PFSK-1 (cell line): Measurements from ENCODE around the gene MCTP1.

Experiments
- FOXP2 ChIP-seq: optimal IDR thresholded peaks from 2 replicates; pipeline ENCODE3; 2011; ENCODE audit warnings: borderline replicate concordance, control low read depth, inconsistent platforms; ENCODE audit not compliant: insufficient read depth; ENCODE audit errors: extremely low read length, extremely low read depth
- POLR2AphosphoS5 ChIP-seq: IDR thresholded peaks from 2 replicates; pipeline ENCODE4 v1.6.1; 2012; ENCODE audit warnings: low read depth, mild to moderate bottlenecking, control low read depth, low read length, moderate library complexity
- TAF1 ChIP-seq: IDR thresholded peaks from 2 replicates; pipeline ENCODE4 v1.6.1; 2012; ENCODE audit warnings: low read length, control low read depth, borderline replicate concordance; ENCODE audit not compliant: insufficient read depth

DNA sequence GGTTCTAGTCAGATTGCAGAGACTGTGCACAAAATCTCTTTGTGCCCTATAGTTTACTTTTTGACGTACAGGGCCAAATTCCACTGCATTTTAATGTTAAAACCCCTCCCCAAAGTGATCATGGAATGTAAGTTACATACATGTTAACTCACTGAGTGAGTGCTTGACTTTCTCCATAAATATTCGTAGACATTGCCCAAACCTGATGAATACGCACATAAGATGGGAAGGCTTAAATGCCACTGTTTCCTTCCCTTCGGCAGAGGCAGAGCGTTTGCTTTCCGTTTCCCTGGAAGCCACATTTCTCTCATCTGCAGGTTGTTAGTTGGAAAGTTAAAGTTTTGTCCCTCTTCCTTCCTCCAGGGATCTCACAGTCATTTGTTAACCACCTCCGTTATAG is 286.2 kb downstream of the MCTP1 start:
- no peak for TF ChIP-seq POLR2AphosphoS5
- no peak for TF ChIP-seq FOXP2
- TF ChIP-seq TAF1: no peak
